ENCODE results near the gene SNTG2.

The SNTG2 gene

GRCh38 chr2:1394709-1395408, 444.2 kb downstream of the SNTG2 start:
- TF ChIP-seq, protein P1, sequence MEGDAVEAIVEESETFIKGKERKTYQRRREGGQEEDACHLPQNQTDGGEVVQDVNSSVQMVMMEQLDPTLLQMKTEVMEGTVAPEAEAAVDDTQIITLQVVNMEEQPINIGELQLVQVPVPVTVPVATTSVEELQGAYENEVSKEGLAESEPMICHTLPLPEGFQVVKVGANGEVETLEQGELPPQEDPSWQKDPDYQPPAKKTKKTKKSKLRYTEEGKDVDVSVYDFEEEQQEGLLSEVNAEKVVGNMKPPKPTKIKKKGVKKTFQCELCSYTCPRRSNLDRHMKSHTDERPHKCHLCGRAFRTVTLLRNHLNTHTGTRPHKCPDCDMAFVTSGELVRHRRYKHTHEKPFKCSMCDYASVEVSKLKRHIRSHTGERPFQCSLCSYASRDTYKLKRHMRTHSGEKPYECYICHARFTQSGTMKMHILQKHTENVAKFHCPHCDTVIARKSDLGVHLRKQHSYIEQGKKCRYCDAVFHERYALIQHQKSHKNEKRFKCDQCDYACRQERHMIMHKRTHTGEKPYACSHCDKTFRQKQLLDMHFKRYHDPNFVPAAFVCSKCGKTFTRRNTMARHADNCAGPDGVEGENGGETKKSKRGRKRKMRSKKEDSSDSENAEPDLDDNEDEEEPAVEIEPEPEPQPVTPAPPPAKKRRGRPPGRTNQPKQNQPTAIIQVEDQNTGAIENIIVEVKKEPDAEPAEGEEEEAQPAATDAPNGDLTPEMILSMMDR (IDR thresholded peaks at IDR 0.05; ENCODE audit: unreplicated experiment in 3 of 3), result no peak
- Mint-ChIP-seq H3K27ac (peak overlapping the region; percentile 36 to 88 (median 59)), H3K4me1 (peaks cover 15% of the 10 kb centered on the region), H3K9me3 (no peaks in the 10 kb centered on the region), H3K36me3 (ENCODE audit: low read depth) (no peaks in the 10 kb centered on the region), H3K27me3 (ENCODE audit: low read depth) (peaks cover 9% of the 10 kb centered on the region), H3K4me3 (no peak overlapping the region)

- H3K9me3 Mint-ChIP-seq, result no peaks in the 10 kb centered on the region
- H3K27me3 Mint-ChIP-seq (ENCODE audit: low read depth), result peaks cover 9% of the 10 kb centered on the region
- H3K4me1 Mint-ChIP-seq, result peaks cover 16% of the 10 kb centered on the region
- H3K36me3 Mint-ChIP-seq (ENCODE audit: low read depth), result no peaks in the 10 kb centered on the region
- H3K4me3 Mint-ChIP-seq, result no peak overlapping the region
- no peak overlapping the region for H3K27ac Mint-ChIP-seq
- TF ChIP-seq, protein P1 (IDR thresholded peaks at IDR 0.05; ENCODE audit: unreplicated experiment in 3 of 3), result no peak
Observed at GRCh38 chr2:1397350-1397749, 446.7 kb downstream of the SNTG2 start.

DNA sequence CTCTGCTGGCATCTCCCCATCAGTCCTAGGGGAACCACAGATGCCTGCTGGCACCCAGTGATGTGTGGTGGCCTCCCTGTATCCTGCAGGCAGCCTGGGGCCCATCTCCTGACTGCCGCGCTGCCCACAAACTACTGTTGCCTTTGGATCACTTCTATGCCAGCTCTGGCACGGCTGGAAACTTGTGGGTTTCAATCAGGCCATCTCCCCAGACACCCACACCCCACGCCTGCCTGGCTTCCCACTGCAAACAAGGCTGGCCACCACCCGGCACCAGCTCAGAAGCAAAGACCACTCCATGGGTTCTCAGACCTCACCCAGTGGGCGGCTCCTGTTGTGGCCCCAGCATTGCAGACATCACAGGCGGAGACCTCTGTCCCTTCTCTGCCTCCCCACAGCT, 447.5 kb downstream of the SNTG2 start:
- Mint-ChIP-seq H3K9me3 (no peaks in the 10 kb centered on the region), H3K27me3 (ENCODE audit: low read depth) (peaks cover 9% of the 10 kb centered on the region), H3K27ac (no peak overlapping the region), H3K4me1 (peaks cover 16% of the 10 kb centered on the region), H3K36me3 (ENCODE audit: low read depth) (no peaks in the 10 kb centered on the region), H3K4me3 (no peak overlapping the region)
- TF ChIP-seq, protein P1 (IDR thresholded peaks at IDR 0.05; ENCODE audit: unreplicated experiment in 3 of 3), result no peak

- Mint-ChIP-seq H3K27ac (peak overlapping the region in 2 of 3 experiments; percentile 12 to 37), H3K27me3 (ENCODE audit: low read depth) (peaks cover 17% of the 10 kb centered on the region), H3K4me3 (no peak overlapping the region), H3K4me1 (peaks cover 4% of the 10 kb centered on the region), H3K9me3 (no peaks in the 10 kb centered on the region), H3K36me3 (ENCODE audit: low read depth) (no peaks in the 10 kb centered on the region)
- TF ChIP-seq, protein P1 (IDR thresholded peaks at IDR 0.05; ENCODE audit: unreplicated experiment in 3 of 3), result no peak
Observed at GRCh38 chr2:1400943-1401735, 450.5 kb downstream of the SNTG2 start.

GRCh38 chr2:1402064-1402463, 451.4 kb downstream of the SNTG2 start:
- no peaks in the 10 kb centered on the region for H3K9me3 Mint-ChIP-seq
- H3K4me1 Mint-ChIP-seq, result peaks cover 4% of the 10 kb centered on the region
- TF ChIP-seq, protein P1 (IDR thresholded peaks at IDR 0.05; ENCODE audit: unreplicated experiment in 3 of 3), result no peak
- H3K36me3 Mint-ChIP-seq (ENCODE audit: low read depth), result no peaks in the 10 kb centered on the region
- H3K27ac Mint-ChIP-seq, result no peak overlapping the region
- H3K27me3 Mint-ChIP-seq (ENCODE audit: low read depth), result peaks cover 17% of the 10 kb centered on the region
- no peak overlapping the region for H3K4me3 Mint-ChIP-seq

Measured in nephron (organoid).